SHP77 treated with DMSO at 0.1 percent for 48 hours (cell line): Measurements from ENCODE around the gene SSX2IP.
"Not testable (repeated sequence)": the region's sequence is repeated elsewhere in the genome, so short reads cannot be mapped to it uniquely, and the experiment has no call there.

Experiments
- DNase-seq: peaks from one replicate; lab custom pipeline; 2025; lab: John Stamatoyannopoulos, UW

The SSX2IP gene

GRCh38 chr1:84619383-84620102 lies 70.7 kb downstream of the SSX2IP start:
- DNase-seq = no peak

- DNase-seq = no peak
Measured at GRCh38 chr1:84617349-84617748, 72.9 kb downstream of the SSX2IP start.

DNA sequence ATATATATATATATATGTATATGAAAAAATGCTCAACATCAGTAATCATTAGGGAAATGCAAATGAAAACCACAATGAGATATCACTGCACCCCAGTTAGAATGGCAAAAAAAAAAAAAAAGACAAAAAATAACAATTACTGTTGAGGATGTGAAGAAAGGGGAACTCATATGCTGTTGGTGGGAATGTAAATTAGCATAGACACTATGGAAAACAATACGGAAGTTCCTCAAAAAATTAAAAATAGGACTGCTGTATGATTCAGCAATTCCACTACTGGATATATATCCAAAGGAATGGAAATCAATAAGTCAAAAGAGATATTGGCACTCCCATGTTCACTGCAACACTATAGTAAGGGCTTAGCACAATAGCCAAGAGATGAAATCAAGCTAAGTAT lies 74.5 kb downstream of the SSX2IP start:
- no peak for DNase-seq

DNA sequence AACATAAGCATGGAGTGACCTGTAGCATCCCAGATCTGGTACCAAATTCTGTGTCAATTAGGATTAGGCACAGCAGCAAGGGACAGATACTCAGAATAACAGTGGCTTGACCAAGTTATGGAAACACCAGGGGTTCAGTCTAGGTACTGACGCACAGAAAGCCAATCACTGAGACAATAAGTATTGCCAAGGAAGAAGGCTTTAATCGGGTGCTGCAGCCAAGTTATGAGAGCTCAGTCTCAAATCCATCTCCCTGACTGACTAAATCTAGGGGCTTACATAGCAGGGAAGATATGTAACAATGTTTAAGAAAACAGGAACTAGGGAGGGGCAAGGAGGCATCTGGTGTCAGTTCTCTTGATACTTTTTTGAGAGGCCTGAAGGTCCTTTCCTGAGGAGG lies 76.4 kb downstream of the SSX2IP start:
- no peak for DNase-seq

DNA sequence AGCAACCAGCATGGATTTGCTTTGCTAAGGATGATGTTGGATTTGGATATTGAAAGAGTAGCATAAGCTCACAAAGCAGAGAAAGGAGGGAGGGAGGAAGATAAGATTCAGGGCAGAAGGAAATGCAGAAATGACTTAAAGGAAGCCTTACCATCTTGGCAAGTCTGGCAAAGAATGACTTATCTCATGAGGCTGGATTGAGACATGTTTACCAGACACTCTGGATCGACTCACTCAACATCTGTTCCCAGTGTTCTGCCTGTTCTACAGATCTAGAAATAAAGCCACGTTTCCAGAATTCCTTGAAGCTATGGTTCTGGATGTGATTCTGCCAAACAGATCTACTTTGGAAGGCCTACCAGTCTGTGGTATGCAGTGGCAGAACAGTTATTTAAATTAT lies 77.2 kb downstream of the SSX2IP start:
- no peak for DNase-seq

DNA sequence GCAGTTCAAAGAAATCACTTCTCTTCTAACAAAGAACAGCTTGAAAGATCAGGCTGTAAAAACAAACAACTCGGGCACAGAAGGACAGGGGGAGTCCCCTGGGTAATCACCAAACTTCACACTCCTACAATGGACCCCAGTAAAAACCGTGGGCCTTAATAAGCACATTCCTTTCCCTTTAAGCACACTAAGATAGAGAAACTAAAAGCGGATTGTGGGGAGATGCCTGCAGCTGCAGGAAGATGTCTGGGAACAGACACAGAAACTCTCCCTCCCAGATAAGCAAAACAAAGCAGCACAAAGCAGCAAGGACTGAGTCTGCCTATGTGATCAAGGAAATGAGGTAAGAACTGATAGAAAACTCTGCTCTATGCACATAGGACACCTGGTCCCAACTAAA lies 78.5 kb downstream of the SSX2IP start:
- no peak for DNase-seq

DNA sequence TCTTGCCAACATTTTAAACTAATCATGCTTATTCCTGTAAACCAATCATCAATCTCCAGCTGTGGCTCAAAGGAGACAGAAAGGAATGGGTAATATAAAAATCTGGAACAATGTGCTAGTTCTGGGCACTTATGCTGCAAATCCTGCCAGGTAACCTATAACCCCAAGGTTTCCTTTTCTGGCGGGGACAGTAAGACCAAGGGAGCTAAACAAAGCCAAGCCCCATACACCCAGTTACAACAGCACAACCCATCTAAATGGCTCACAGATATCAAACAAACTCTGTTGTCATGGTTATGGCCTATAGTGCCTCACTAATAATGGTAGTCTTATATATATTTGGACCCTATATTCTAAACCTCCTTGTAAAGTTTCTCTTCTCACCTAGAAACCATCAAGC lies 79.2 kb downstream of the SSX2IP start:
- no peak for DNase-seq

DNA sequence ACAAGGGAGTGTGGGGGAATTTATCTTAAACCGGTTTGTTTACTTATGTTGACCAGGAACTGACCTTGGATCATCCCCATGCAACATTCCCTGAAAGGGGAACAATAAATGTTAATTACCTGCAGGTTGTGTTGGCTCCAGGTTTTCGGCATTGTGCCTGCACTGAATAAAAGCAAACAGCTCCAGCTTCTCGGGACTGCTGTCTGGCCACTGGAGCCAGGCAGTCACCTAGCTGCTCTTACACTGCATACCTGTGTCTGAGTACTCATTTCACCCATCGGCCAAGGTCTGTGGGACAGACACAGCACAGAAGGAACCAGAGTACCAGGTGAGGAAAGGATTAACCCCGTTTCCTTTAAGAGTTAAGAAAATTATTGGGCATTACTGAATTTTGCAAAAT lies 83.3 kb downstream of the SSX2IP start:
- DNase-seq = no peak

GRCh38 chr1:84605157-84605556 lies 85.1 kb downstream of the SSX2IP start:
- no peak for DNase-seq

GRCh38 chr1:84603941-84604830 lies 86.1 kb downstream of the SSX2IP start:
- peak; percentile 86 for DNase-seq

- DNase-seq = no peak
Measured at GRCh38 chr1:84603223-84603622, 87.0 kb downstream of the SSX2IP start.

- no peak for DNase-seq
Measured at GRCh38 chr1:84600796-84601195, 89.5 kb downstream of the SSX2IP start.

GRCh38 chr1:84598846-84599741 lies 91.2 kb downstream of the SSX2IP start:
- DNase-seq = no peak

GRCh38 chr1:84598418-84598817 lies 91.8 kb downstream of the SSX2IP start:
- DNase-seq = no peak

DNA sequence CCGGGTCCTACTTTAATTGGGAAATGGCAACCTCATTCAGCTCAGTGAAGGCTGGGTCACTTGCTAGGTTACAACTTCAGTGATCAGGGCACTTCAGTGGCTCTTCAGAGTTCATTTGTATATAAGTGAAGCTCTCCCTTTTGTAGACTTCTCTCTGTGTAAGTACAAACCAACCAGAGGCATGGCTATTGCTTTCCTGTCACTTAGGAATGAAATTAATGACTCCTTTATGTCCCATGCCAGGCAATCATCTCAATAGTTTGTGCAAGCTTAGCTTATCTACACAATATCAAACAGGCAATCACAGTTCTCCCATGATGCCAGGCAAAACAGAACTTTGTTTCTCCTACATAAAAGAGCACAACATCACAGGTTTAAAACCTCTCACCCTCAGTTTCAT lies 93.2 kb downstream of the SSX2IP start:
- no peak for DNase-seq

DNA sequence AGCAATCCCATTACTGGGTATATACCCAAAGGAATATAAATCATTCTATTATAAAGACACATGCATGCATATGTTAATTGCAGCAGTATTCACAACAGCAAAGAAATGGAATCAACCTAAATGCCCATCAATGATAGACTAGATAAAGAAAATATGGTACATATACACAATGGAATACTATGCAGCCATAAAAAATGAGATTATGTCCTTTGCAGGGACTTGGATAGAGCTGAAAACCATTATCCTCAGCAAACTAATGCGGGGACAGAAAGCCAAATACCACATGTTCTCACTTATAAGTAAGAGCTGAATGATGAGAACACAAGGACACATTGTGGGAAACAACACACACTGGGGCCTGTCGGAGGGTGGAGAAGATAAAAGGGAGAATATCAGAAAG lies 95.3 kb downstream of the SSX2IP start:
- not testable (repeated sequence) for DNase-seq
